A549 treated with AZD9567 at 1 μM for 4 hours (cell line): ENCODE measurements around the gene KRTAP5-11. TPM values are rescaled to one million over a fixed set of nuclear protein-coding genes. Genes with fewer than 3 reads are reported as not detected.

Experiments used
- total RNA-seq: library from RNA; stranded (reverse); fragments of 200-300 nt; extraction: Qiagen RNA extraction; gene quantifications from 5 replicates; pipeline ENCODE4 v1.2.3, GENCODE V29; 2022; ENCODE audit not compliant: insufficient read depth

KRTAP5-11 gene, protein sequence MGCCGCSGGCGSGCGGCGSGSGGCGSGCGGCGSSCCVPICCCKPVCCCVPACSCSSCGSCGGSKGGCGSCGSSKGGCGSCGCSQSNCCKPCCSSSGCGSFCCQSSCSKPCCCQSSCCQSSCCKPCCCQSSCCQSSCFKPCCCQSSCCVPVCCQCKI
- not detected in 5 replicates for total RNA-seq

DNA sequence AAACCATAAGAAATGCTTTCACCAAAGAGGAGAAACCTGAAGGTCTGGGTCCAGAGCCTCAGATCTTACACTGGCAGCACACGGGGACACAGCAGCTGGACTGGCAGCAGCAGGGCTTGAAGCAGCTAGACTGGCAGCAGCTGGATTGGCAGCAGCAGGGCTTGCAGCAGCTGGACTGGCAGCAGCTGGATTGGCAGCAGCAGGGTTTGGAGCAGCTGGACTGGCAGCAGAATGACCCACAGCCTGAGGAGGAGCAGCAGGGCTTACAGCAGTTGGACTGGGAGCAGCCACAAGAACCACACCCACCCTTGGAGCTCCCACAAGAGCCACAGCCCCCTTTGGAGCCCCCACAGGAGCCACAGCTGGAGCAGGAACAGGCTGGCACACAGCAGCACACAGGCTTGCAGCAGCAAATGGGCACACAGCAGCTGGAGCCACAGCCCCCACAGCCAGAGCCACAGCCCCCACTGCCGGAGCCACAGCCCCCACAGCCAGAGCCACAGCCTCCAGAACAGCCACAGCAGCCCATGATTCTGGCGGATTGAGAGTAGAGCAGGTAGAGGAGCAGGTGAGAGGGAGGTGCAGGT, at the start of gene KRTAP5-11:
TSS of gene KRTAP5-11 (minus strand) at position 567 of the 587 bp plus-strand sequence. CDS start at position 529, 38 bp downstream.

DNA sequence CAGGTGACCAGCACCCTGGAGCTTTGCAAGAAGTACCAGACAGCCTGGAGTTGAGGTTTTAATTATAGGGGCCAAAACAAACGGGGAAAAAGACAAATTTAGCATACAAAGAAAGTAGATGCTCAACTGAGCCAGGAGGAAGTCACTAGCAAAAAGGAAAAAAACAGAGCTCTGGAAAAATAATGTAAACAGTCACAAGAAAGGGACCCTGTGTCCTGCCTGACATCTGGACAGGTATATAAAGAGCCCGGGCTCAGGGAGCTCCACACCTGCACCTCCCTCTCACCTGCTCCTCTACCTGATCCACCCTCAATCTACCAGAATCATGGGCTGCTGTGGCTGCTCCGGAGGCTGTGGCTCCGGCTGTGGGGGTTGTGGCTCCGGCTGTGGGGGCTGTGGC, 17.4 kb downstream of the KRTAP5-11 start, which contains the start of gene KRTAP5-10:
TSS of gene KRTAP5-10 (plus strand) at position 301 of the 400 bp plus-strand sequence. CDS start at position 326, 25 bp downstream.

DNA sequence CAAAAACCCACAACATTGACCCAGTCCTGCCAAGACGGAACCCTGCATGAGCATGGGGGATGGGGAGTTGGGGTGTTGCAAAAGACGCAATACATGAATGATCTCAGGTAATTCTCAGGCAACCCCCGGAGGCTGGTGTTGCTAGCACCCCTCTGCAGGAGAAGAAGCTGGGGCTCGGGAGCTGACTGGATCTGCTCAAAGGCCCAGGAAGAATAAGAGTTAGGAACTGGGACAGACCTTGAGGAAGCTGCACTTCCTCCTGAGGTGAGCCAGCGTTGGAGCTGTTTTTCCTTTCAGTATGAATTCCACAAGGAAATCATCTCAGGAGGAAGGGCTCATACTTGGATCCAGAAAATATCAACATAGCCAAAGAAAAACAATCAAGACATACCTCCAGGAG, 34.6 kb downstream of the KRTAP5-11 start, which contains the start of gene KRTAP5-9:
TSS of gene KRTAP5-9 (plus strand) at position 301 of the 400 bp plus-strand sequence. CDS start 238 bp downstream, outside the sequence.

DNA sequence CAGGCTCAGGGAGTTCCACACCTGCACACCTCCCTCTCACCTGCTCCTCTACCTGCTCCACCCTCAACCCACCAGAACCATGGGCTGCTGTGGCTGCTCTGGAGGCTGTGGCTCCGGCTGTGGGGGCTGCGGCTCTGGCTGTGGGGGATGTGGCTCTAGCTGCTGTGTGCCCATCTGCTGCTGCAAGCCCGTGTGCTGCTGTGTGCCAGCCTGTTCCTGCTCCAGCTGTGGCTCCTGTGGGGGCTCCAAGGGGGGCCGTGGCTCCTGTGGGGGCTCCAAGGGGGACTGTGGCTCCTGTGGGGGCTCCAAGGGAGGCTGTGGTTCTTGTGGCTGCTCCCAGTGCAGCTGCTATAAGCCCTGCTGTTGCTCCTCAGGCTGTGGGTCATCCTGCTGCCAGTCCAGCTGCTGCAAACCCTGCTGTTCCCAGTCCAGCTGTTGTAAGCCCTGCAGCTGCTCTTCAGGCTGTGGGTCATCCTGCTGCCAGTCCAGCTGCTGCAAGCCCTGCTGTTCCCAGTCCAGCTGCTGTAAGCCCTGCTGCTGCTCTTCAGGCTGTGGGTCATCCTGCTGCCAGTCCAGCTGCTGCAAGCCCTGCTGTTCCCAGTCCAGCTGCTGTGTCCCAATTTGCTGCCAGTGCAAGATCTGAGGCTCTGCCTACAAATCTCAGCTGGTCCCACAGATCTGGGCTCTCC, 44.6 kb downstream of the KRTAP5-11 start, which contains the start of gene KRTAP5-8:
TSS of gene KRTAP5-8 (plus strand) at position 49 of the 689 bp plus-strand sequence. CDS start at position 80, 31 bp downstream.

Other genes with a start within 250 kb of the KRTAP5-11 start
- 37.5 to 52.8 TPM (median 50.6 TPM) in 5 replicates for gene DHCR7, start 134.5 kb downstream of the KRTAP5-11 start, total RNA-seq
- gene NADSYN1, start 129.7 kb downstream of the KRTAP5-11 start, total RNA-seq: 49.8 to 54.3 TPM (median 51.6 TPM) in 5 replicates
- gene KRTAP5-7, start 55.6 kb downstream of the KRTAP5-11 start, total RNA-seq: not detected in 5 replicates
- gene KRTAP5-8, start 44.9 kb downstream of the KRTAP5-11 start, total RNA-seq: not detected in 5 replicates
- gene KRTAP5-9, start 34.5 kb downstream of the KRTAP5-11 start, total RNA-seq: 0.07 TPM in 1 of 5 replicates, not detected in the others
- not detected in 5 replicates for gene KRTAP5-10, start 17.3 kb downstream of the KRTAP5-11 start, total RNA-seq